GM12892 (cell line): ENCODE results near the gene STX7.

Experiments used
- POLR2A ChIP-seq: IDR thresholded peaks from 2 replicates; pipeline ENCODE4 v1.6.1; 2011; ENCODE audit warnings: low read depth, low read length, control low read depth
- POLR2AphosphoS5 ChIP-seq: IDR thresholded peaks from 2 replicates; pipeline ENCODE4 v1.6.1; 2011; ENCODE audit warnings: low read depth, low read length, control low read depth
- TAF1 ChIP-seq: IDR thresholded peaks from 2 replicates; pipeline ENCODE4 v1.6.1; 2011; ENCODE audit warnings: low read depth, mild to moderate bottlenecking, control low read depth, low read length, borderline replicate concordance

DNA sequence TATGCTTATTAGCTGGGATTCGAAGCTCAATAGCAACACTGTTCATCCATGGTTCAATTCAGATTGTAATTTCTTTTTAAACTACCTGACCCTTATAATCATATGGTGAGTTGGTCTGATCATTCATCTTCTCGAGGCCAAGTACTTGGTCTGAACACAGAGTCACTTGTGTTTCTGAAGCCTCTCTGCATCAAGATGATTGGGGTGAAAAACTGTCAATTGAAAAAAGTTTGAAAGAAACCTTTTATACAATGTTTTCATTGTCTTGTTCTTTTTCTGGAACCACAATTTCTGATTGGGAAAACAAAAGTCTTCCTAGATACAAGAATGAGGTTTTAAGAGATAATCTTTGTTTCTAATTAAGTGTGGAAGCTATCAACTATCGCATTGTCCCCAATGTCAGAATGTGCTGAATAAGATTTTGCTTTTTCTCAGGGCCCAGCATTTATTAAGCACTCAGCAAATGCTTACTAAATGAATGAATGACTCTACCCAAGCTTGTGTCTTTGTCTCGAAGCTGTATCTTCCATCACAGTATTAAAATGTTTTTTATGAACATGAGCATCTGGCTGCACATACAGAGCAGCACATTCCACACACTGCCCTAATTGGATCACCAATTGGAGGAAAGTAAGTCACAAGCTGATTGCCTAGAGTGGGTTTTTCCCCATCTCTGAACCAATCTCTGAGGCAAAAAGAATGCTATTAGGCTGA, 66.6 kb downstream of the STX7 start:
- TF ChIP-seq POLR2A = no peak
- no peak for TF ChIP-seq POLR2AphosphoS5
- TF ChIP-seq TAF1 = no peak
